PC-9 (cell line): ENCODE measurements around the gene GMPR2. TPM values are rescaled to one million over a fixed set of nuclear protein-coding genes. Genes with fewer than 3 reads are reported as not detected.

Source experiments
- Bru-seq: library from RNA; stranded (reverse); fragments of 400-500 nt; gene quantifications from one replicate; lab custom pipeline; 2021; lab: Mats Ljungman, UMichigan
- BruChase-seq, 2 experiments: library from RNA; stranded (reverse); fragments of 400-500 nt; gene quantifications; one replicate each; lab custom pipeline; 2021; lab: Mats Ljungman, UMichigan
- BruUV-seq: library from RNA; stranded (reverse); fragments of 400-500 nt; replicated peaks from 2 replicates; lab custom pipeline; 2021; lab: Mats Ljungman, UMichigan
- CTCF ChIA-PET: fragments of 300-600 bp; sonication (Branson Sonifier 250); formaldehyde crosslinking; loops from one replicate; lab custom pipeline; 2022; ENCODE audit warnings: antibody characterized with exemption; lab: Charles Lee
- POLR2A ChIA-PET: fragments of 300-600 bp; sonication (Branson Sonifier 250); formaldehyde crosslinking; loops from one replicate; lab custom pipeline; 2022; ENCODE audit warnings: antibody characterized with exemption; ENCODE audit not compliant: unreplicated experiment; lab: Charles Lee
- DNase-seq, 2 experiments: peaks; one replicate each; pipeline versions ENCODE4 v3.0.0 to v3.0.0-alpha.2; 2015 to 2022; ENCODE audit warnings: mixed read lengths in 1 of 2
- H2AFZ ChIP-seq: fragments of 200-600 bp; sonication (generic); 2 replicates; pipeline ENCODE4 v1.8.1; 2017; ENCODE audit warnings: antibody characterized with exemption
- H3F3A ChIP-seq: fragments of 200-600 bp; sonication (generic); 2 replicates; pipeline ENCODE4 v1.8.1; 2017; ENCODE audit warnings: antibody characterized with exemption, mild to moderate bottlenecking, low read depth; ENCODE audit not compliant: insufficient read depth
- H3K27ac ChIP-seq: fragments of 200-600 bp; sonication (generic); 2 replicates; pipeline ENCODE4 v1.6.1; 2016; ENCODE audit warnings: mixed run types
- H3K27me3 ChIP-seq: fragments of 200-600 bp; sonication (generic); 2 replicates; pipeline ENCODE4 v1.6.1; 2016; ENCODE audit warnings: low read depth, mixed run types; ENCODE audit not compliant: insufficient read depth
- H3K36me3 ChIP-seq: fragments of 200-600 bp; sonication (generic); 2 replicates; pipeline ENCODE4 v1.6.1; 2016; ENCODE audit warnings: low read depth, mixed run types
- H3K4me1 ChIP-seq: fragments of 200-600 bp; sonication (generic); replicated peaks from 2 replicates; pipeline ENCODE4 v1.6.1; 2016; ENCODE audit warnings: mixed run types; ENCODE audit not compliant: insufficient read depth
- H3K4me2 ChIP-seq: fragments of 200-600 bp; sonication (generic); 2 replicates; pipeline ENCODE4 v1.6.1; 2017; ENCODE audit warnings: mixed run types
- H3K4me3 ChIP-seq: fragments of 200-600 bp; sonication (generic); 2 replicates; pipeline ENCODE4 v1.6.1; 2016; ENCODE audit warnings: mixed run types
- H3K79me2 ChIP-seq: fragments of 200-600 bp; sonication (generic); 2 replicates; pipeline ENCODE4 v1.6.1; 2017; ENCODE audit warnings: low read depth, mixed run types
- H3K9me2 ChIP-seq: fragments of 200-600 bp; sonication (generic); 2 replicates; pipeline ENCODE4 v1.8.1; 2017; ENCODE audit warnings: mild to moderate bottlenecking; ENCODE audit not compliant: insufficient read depth
- H3K9me3 ChIP-seq: fragments of 200-600 bp; sonication (generic); 2 replicates; pipeline ENCODE4 v1.8.1; 2016; ENCODE audit warnings: low read depth; ENCODE audit not compliant: insufficient read depth
- H4K20me1 ChIP-seq: fragments of 200-600 bp; sonication (generic); 2 replicates; pipeline ENCODE4 v1.8.1; 2017; ENCODE audit not compliant: insufficient read depth
- CTCF ChIP-seq: fragments of 200-600 bp; sonication (generic); conservative IDR thresholded peaks from 2 replicates; pipeline ENCODE4 v1.6.1; 2017; ENCODE audit warnings: mixed run types, antibody characterized with exemption, mild to moderate bottlenecking, moderate library complexity
- EZH2 ChIP-seq: fragments of 200-600 bp; sonication (generic); IDR thresholded peaks from 2 replicates; pipeline ENCODE4 v1.8.0; 2017; ENCODE audit warnings: antibody characterized with exemption, low read depth
- intact Hi-C: fragments of 100-400 bp; cut with micrococcal nuclease; formaldehyde crosslinking; loops from one replicate; pipeline ENCODE4 v1.10.0; 2022; ENCODE audit not compliant: unreplicated experiment
- long read RNA-seq: library from polyadenylated mRNA; stranded (forward); transcript quantifications from one replicate; pipeline ENCODE4 v2.0.0, GENCODE V29; 2022
- total RNA-seq: library from RNA; stranded (reverse); gene quantifications from 2 replicates; pipeline ENCODE4 v1.2.3, GENCODE V29; 2021

The GMPR2 gene
- total RNA-seq (55.3 and 63.7 TPM in 2 replicates), Bru-seq, nascent RNA (percentile 68 among the genes with signal in this experiment), BruChase-seq, experiment 1, labeled RNA remaining after a 2-hour chase (percentile 74 among the genes with signal in this experiment), BruChase-seq, experiment 2, labeled RNA remaining after a 6-hour chase (percentile 78 among the genes with signal in this experiment)
- long read RNA-seq, transcript GMPR2-203 (10 exons, 1,652 nt), result minor isoform, 13 of 78 reads
- long read RNA-seq, transcript GMPR2-223 (10 exons, 1,893 nt), result major isoform, 31 of 78 reads
- long read RNA-seq, transcript GMPR2-202 (10 exons, 1,972 nt), result minor isoform, 8 of 78 reads
- long read RNA-seq, partial matches to known transcripts, result 9 of 78 reads
- long read RNA-seq, other reads (novel, unspliced or antisense), result 11 of 78 reads

GRCh38 chr14:24232645-24233537, at the start of gene GMPR2:
Gene GMPR2 (plus strand): TSS chr14:24232929. CDS start chr14:24233254, 325 bp downstream.
- H3K9me3 ChIP-seq, result no peaks in the 10 kb centered on the region
- no peaks in the 10 kb centered on the region for H3K36me3 ChIP-seq
- no peak for DNase-seq
- peak within 1 kb of the TSS; percentile 89 for H3K4me3 ChIP-seq
- no peaks in the 10 kb centered on the region for H4K20me1 ChIP-seq
- intact Hi-C loops, result no loop called here
- POLR2A ChIA-PET, result no interaction called here
- peak within 1 kb of the TSS; percentile 59 for H3K27ac ChIP-seq
- peaks cover 54% of the 10 kb centered on the region for H3K79me2 ChIP-seq
- no peaks in the 10 kb centered on the region for H3K27me3 ChIP-seq
- H3K4me2 ChIP-seq, result peak within 1 kb of the TSS; percentile 96
- CTCF ChIA-PET, result no interaction called here
- H3K4me1 ChIP-seq, result peaks cover 12% of the 10 kb centered on the region
- BruUV-seq, result TSS peak; percentile 46
- peaks cover 7% of the 10 kb centered on the region; the same call in 1 of the 2 replicates for H3F3A ChIP-seq
- TF ChIP-seq CTCF (no peak), EZH2 (no peak)
- no peaks in the 10 kb centered on the region for H3K9me2 ChIP-seq
- H2AFZ ChIP-seq, result peak within 1 kb of the TSS; percentile 90

GRCh38 chr14:24183014-24183481, 49.7 kb upstream of the GMPR2 start:
- H3K27ac ChIP-seq, result no peak overlapping the region
- no peaks in the 10 kb centered on the region for H3K27me3 ChIP-seq
- ChIA-PET CTCF (no interaction called here), POLR2A (interaction anchor here (0.8 kb wide), 1 partner anchor 33 kb away, joined by 4 read pairs; no protein-coding TSS in a partner anchor)
- no peak overlapping the region for H2AFZ ChIP-seq
- no peaks in the 10 kb centered on the region for H3K9me2 ChIP-seq
- BruUV-seq, result no TSS peak
- no peaks in the 10 kb centered on the region; the same call in 1 of the 2 replicates for H4K20me1 ChIP-seq
- no peaks in the 10 kb centered on the region for H3K9me3 ChIP-seq
- H3K79me2 ChIP-seq, result peaks cover 13% of the 10 kb centered on the region
- intact Hi-C loops, result no loop called here
- no peak overlapping the region for H3K4me2 ChIP-seq
- no peak for DNase-seq
- H3K4me1 ChIP-seq, result peaks cover 6% of the 10 kb centered on the region
- TF ChIP-seq EZH2 (no peak), CTCF (no peak)
- H3F3A ChIP-seq, result no peaks in the 10 kb centered on the region
- H3K4me3 ChIP-seq, result no peak overlapping the region
- no peaks in the 10 kb centered on the region for H3K36me3 ChIP-seq
